PC-3 (cell line): ENCODE data around the gene TMEM273. TPM values are rescaled to one million over a fixed set of nuclear protein-coding genes. Genes with fewer than 3 reads are reported as not detected.

Source experiments
- ATAC-seq: fragments of 200-7000 bp; cut with Tn5 transposase; 2 replicates; pipeline ENCODE4 v1.9.1; 2020; ENCODE audit warnings: mild to moderate bottlenecking, moderate library complexity
- BruUV-seq: library from RNA; stranded (reverse); fragments of 400-500 nt; replicated peaks from 2 replicates; lab custom pipeline; 2021; lab: Mats Ljungman, UMichigan
- CTCF ChIA-PET: fragments of 300-600 bp; sonication (Branson Sonifier 250); formaldehyde crosslinking; loops from one replicate; lab custom pipeline; 2022; ENCODE audit warnings: antibody characterized with exemption; lab: Charles Lee
- POLR2A ChIA-PET: fragments of 300-600 bp; sonication (Branson Sonifier 250); formaldehyde crosslinking; loops from one replicate; lab custom pipeline; 2022; ENCODE audit warnings: antibody characterized with exemption; ENCODE audit not compliant: unreplicated experiment; lab: Charles Lee
- DNase-seq: peaks from one replicate; pipeline ENCODE4 v3.0.0-alpha.2; 2015
- H2AFZ ChIP-seq: fragments of 300-600 bp; sonication (generic); 2 replicates; pipeline ENCODE4 v1.6.0; 2016; ENCODE audit warnings: antibody characterized with exemption, low read length
- H3F3A ChIP-seq: fragments of 300-600 bp; sonication (generic); one replicate; pipeline ENCODE4 v1.6.0; 2017; ENCODE audit warnings: antibody characterized with exemption, low read length, control low read depth, mild to moderate bottlenecking; ENCODE audit not compliant: unreplicated experiment
- H3K27ac ChIP-seq: fragments of 300-600 bp; sonication (generic); 2 replicates; pipeline ENCODE4 v1.5.1; 2016; ENCODE audit warnings: mild to moderate bottlenecking, low read length
- H3K27me3 ChIP-seq: fragments of 300-600 bp; sonication (generic); 2 replicates; pipeline ENCODE4 v1.6.1; 2016; ENCODE audit warnings: low read length, mixed read lengths
- H3K36me3 ChIP-seq: fragments of 300-600 bp; sonication (generic); 2 replicates; pipeline ENCODE4 v1.6.1; 2016; ENCODE audit warnings: low read depth, mixed run types, low read length, mixed read lengths
- H3K4me1 ChIP-seq: fragments of 300-600 bp; sonication (generic); 2 replicates; pipeline ENCODE4 v1.5.1; 2016; ENCODE audit warnings: low read length; ENCODE audit not compliant: insufficient read depth
- H3K4me2 ChIP-seq: fragments of 300-600 bp; sonication (generic); 2 replicates; pipeline ENCODE4 v1.6.0; 2016; ENCODE audit warnings: low read length
- H3K4me3 ChIP-seq: fragments of 300-600 bp; sonication (generic); 2 replicates; pipeline ENCODE4 v1.5.1; 2016; ENCODE audit warnings: mild to moderate bottlenecking, low read length, mixed read lengths
- H3K79me2 ChIP-seq: fragments of 300-600 bp; sonication (generic); 2 replicates; pipeline ENCODE4 v1.6.1; 2017; ENCODE audit warnings: low read length, mixed read lengths
- H3K9ac ChIP-seq: fragments of 300-600 bp; sonication (generic); 2 replicates; pipeline ENCODE4 v1.6.0; 2016; ENCODE audit warnings: mild to moderate bottlenecking, low read length
- H3K9me2 ChIP-seq: fragments of 300-600 bp; sonication (generic); replicated peaks from 2 replicates; pipeline ENCODE4 v1.6.1; 2016; ENCODE audit warnings: mixed run types, low read length, mixed read lengths
- H3K9me3 ChIP-seq: fragments of 300-600 bp; sonication (generic); 2 replicates; pipeline ENCODE4 v1.6.1; 2016; ENCODE audit warnings: low read length, mixed read lengths
- H4K20me1 ChIP-seq: fragments of 300-600 bp; sonication (generic); 2 replicates; pipeline ENCODE4 v1.6.1; 2016; ENCODE audit warnings: low read length, mixed read lengths
- EZH2 ChIP-seq: fragments of 300-600 bp; sonication (generic); IDR thresholded peaks from one replicate; pipeline ENCODE4 v1.6.1; 2017; ENCODE audit warnings: antibody characterized with exemption, mild to moderate bottlenecking, low read length; ENCODE audit not compliant: unreplicated experiment
- EZH2phosphoT487 ChIP-seq: fragments of 300-600 bp; sonication (generic); IDR thresholded peaks from 2 replicates; pipeline ENCODE4 v1.6.1; 2018; ENCODE audit warnings: mild to moderate bottlenecking, antibody characterized with exemption, low read length, borderline replicate concordance
- intact Hi-C: fragments of 100-400 bp; cut with micrococcal nuclease; formaldehyde crosslinking; loops from 2 replicates; pipeline ENCODE4 v1.9.0; 2023
- total RNA-seq: library from RNA; depleted of rRNA; stranded (reverse); fragments of >200 nt; gene quantifications from 2 replicates; pipeline ENCODE4 v1.2.3, GENCODE V29; 2014
- TF ChIP-seq, protein P1 (sequence below): fragments of 300-600 bp; sonication (generic); conservative IDR thresholded peaks from 2 replicates; pipeline ENCODE4 v1.5.1; 2017; ENCODE audit warnings: antibody characterized with exemption, low read depth, mild to moderate bottlenecking, low read length

Gene TMEM273
- total RNA-seq, 1 experiment from 2014 or later = not detected

DNA sequence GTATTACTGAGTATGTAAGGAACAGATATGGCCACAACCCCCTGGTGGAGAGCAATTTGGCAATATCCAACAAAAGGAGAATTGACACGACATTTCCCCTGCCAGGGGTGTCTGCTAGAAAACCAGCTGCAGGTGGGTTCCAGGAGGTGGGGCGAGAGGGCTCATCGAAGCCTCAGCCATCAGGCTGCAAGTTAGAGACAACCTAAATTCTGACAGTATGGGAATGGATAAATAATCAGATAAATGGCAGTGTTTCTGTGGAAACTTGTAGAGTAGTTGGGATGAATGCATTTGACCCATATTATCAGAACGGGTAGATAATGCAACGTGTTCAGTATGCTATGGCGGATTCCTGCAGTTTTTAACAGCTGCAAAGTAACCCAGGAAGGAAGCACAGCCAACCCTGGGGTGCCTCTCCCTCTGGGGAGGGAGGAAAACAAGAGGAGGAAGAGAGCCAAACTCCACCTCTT, 3.5 kb downstream of the TMEM273 start:
- Histone ChIP-seq H3K9ac (no peak overlapping the region), H4K20me1 (no peaks in the 10 kb centered on the region), H3K36me3 (no peaks in the 10 kb centered on the region), H3K4me2 (no peak overlapping the region), H2AFZ (no peak overlapping the region), H3K9me2 (no peaks in the 10 kb centered on the region), H3K27ac (no peak overlapping the region), H3K27me3 (peaks cover 88% of the 10 kb centered on the region), H3K4me3 (no peak overlapping the region), H3K4me1 (peaks cover 4% of the 10 kb centered on the region; the same call in 1 of the 2 replicates), H3F3A (no peaks in the 10 kb centered on the region), H3K79me2 (no peaks in the 10 kb centered on the region), H3K9me3 (no peaks in the 10 kb centered on the region)
- ChIA-PET POLR2A (no interaction called here), CTCF (no interaction called here)
- no peak for ATAC-seq
- intact Hi-C loops = no loop called here
- no TSS peak for BruUV-seq
- DNase-seq = no peak
- TF ChIP-seq, protein P1, sequence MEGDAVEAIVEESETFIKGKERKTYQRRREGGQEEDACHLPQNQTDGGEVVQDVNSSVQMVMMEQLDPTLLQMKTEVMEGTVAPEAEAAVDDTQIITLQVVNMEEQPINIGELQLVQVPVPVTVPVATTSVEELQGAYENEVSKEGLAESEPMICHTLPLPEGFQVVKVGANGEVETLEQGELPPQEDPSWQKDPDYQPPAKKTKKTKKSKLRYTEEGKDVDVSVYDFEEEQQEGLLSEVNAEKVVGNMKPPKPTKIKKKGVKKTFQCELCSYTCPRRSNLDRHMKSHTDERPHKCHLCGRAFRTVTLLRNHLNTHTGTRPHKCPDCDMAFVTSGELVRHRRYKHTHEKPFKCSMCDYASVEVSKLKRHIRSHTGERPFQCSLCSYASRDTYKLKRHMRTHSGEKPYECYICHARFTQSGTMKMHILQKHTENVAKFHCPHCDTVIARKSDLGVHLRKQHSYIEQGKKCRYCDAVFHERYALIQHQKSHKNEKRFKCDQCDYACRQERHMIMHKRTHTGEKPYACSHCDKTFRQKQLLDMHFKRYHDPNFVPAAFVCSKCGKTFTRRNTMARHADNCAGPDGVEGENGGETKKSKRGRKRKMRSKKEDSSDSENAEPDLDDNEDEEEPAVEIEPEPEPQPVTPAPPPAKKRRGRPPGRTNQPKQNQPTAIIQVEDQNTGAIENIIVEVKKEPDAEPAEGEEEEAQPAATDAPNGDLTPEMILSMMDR = no peak
- TF ChIP-seq EZH2 (no peak), EZH2phosphoT487 (no peak)

- CTCF ChIA-PET = no interaction called here
- ATAC-seq (no peak), DNase-seq (no peak)
- intact Hi-C loops = no loop called here
- Histone ChIP-seq H3K9ac (no peak overlapping the region), H3F3A (no peaks in the 10 kb centered on the region), H2AFZ (no peak overlapping the region), H4K20me1 (no peaks in the 10 kb centered on the region), H3K79me2 (no peaks in the 10 kb centered on the region), H3K9me2 (no peaks in the 10 kb centered on the region), H3K4me2 (no peak overlapping the region), H3K9me3 (no peaks in the 10 kb centered on the region), H3K4me1 (no peaks in the 10 kb centered on the region), H3K4me3 (no peak overlapping the region), H3K36me3 (no peaks in the 10 kb centered on the region), H3K27me3 (peaks cover 80% of the 10 kb centered on the region), H3K27ac (no peak overlapping the region)
- POLR2A ChIA-PET = no interaction called here
- BruUV-seq = no TSS peak
- TF ChIP-seq EZH2phosphoT487 (no peak), EZH2 (no peak)
- TF ChIP-seq, protein P1 = no peak
These were observed 4.3 kb downstream of the TMEM273 start for GRCh38 chr10:49183596-49184542.

DNA sequence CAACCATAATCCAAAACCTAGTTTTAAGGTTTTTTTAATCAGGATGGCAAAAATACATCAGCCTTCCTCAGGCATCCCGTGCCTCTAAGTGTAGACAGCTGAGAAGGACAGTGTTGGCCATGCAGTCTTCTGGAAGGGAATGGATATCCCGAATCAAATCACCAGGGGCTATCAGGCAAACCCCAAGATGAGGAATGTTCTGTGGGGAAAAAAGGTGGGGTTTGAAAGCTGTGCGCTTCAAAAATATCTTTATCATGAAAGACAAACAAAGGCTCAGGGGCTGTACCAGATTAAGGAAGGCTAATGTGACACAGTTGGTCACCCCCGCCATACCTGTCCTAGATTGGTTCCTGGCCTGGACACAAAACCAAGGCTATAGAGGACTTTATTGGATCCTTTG, 5.4 kb downstream of the TMEM273 start:
- DNase-seq = no peak

More for the DNA sequence above, 5.4 kb downstream of the TMEM273 start:
- Histone ChIP-seq H3K9me3 (no peaks in the 10 kb centered on the region), H3K4me3 (no peak overlapping the region), H3K36me3 (no peaks in the 10 kb centered on the region), H3F3A (no peaks in the 10 kb centered on the region), H3K9ac (no peak overlapping the region), H3K27ac (no peak overlapping the region), H3K4me1 (peaks cover 6% of the 10 kb centered on the region), H3K79me2 (no peaks in the 10 kb centered on the region), H3K27me3 (peaks cover 69% of the 10 kb centered on the region), H4K20me1 (no peaks in the 10 kb centered on the region), H2AFZ (no peak overlapping the region), H3K4me2 (no peak overlapping the region), H3K9me2 (no peaks in the 10 kb centered on the region)
- ChIA-PET POLR2A (no interaction called here), CTCF (no interaction called here)
- ATAC-seq = no peak
- intact Hi-C loops = no loop called here
- no peak for TF ChIP-seq EZH2
- TF ChIP-seq, protein P1 = no peak
- TF ChIP-seq EZH2phosphoT487 = no peak
- no TSS peak for BruUV-seq
